Stimulated activated CD8-positive, alpha-beta memory T cell treated with anti-CD3 and anti-CD28 coated beads, Interleukin-15, amount 100 ng/mL, for 1 hour (primary cell): ENCODE data around the gene CSMD2.

Experiments
- DNase-seq: peaks from one replicate; pipeline ENCODE4 v3.0.0-alpha.2; 2020; ENCODE audit warnings: low read depth

CSMD2 gene

DNA sequence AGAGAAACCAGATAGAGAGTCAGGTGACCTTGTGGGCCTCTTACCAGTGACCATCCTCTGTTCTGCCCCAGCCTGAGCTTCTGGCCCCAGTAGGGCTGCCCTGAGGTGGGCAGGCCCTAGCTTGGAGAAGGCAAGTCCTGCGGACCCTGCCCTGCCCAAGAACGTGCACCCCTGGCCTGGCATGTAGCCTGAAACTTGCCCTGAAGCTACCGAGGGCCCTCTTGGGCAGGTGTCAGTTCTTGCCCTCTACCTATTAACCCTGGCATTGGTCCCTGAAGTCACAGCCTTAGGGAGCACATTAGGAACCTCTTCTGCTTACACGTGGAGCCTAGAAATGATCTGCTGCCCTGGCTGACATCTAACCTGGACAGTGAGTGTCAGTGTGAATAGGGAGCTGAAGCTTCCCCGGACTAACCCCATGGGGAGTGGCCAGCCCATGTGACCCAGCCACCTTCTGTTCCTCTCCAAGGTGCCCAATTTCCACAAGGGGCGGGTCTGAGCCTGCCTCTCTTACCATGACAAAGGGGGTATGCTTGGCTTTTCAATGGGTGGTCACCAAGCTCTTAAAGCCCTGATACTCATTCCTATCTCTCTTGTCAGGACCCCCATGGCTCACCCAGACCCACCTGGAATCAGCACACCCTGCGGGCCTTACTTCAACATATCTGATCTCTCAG is 529.6 kb downstream of the CSMD2 start:
- no peak for DNase-seq

DNA sequence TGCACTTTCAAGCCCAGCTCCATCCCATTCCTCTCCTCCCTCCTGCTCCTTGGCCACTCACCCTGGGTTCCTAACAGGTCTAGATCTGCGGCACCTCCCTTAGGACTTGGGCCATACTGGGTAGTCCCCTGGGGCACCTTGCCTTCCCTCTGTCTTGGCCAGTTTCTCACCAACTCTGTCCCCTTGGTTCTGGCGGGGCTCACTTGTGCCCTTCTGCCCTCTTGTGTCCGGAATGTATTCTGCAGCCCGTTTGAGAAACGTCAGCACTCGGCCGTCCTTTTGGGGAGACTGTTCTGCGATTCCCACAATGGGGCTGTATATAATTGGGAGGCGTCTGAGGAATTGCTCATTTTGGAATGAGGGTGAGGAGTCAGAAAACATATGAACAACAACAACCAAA is 530.2 kb downstream of the CSMD2 start:
- no peak for DNase-seq

- no peak for DNase-seq
Observed at GRCh38 chr1:33634143-33634542, 530.9 kb downstream of the CSMD2 start.

DNA sequence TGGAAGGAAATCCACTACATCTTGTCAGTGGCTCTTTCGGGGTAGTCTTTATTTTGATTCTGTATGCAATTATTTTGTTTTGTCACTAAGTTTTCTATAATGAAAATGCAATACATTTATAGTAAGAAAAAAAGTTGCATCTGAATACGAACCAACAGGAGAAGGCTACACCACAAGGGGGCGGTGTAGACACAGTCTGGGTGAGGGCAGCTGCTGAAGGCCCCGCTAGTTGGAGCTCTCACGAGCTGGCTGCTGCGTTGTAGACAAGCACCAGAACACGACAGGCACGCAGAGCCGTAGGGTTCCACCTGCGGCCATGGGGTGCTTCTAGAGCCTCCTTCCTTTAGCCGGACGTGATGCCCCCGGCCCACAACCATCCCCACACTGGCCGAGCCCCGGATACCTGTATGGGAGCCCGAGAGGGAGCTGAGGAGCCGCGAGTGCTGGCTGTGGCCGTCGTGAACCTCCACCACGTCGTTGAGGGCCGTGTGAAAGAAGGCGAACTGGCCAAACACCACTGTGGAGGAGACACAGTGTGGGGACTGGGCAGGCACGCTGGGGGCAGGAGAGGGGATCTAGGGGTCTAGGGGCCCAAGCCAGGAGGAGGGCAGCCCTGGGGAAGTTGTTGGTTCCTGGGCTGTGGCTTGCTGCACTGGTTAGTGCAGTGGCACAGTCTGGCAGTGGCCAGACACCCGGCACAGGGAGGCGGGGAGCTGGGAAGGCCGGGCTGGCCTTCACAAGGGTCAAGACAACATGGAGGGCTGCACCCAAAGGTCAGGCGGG is 531.8 kb downstream of the CSMD2 start:
- DNase-seq, result peak; percentile 78

- DNase-seq, result no peak
Observed at GRCh38 chr1:33630686-33631085, 534.3 kb downstream of the CSMD2 start.

GRCh38 chr1:33626801-33627200 is 538.2 kb downstream of the CSMD2 start:
- no peak for DNase-seq

DNA sequence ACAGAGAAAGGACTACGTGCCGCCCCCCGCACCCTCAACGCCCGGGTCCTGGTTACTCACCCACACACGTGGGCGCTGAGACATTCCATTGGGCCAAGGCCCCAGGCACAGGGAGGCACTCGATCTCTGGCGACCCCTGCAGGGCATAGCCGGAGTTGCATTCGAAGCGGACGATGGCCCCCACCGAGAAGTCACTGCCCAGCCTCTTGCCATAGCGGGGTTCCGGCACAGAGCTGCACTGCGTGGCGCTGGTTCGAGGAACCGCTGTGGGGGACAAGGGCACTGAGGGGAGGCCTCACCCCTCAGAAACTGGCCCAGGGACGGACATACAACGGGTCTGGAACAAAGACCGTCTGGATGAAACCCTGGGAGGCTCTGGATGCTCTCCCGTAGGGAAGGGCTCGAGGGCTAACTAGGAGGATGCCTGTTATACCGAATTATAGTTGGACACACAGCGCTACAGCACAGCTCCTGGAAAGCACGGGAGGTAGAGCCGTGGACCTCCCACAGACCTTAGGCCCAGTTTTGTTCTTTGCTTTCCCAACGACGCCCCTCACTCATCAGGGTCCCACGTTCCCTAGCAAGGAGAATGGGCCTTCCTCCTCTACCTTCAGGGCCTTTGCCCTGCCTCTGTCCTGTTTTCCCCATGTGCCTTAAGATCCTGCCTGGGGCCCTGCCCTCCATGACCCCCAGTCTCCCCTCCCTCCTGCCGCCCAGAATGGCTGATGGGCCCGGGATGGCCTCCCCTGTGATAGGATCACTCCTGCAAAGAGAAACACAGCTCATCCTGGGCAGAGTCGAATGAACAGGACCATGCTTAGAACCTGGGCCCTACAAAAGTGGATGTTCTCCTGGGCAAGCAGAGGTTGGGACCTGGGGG is 539.8 kb downstream of the CSMD2 start:
- no peak for DNase-seq

GRCh38 chr1:33624261-33624990 is 540.6 kb downstream of the CSMD2 start:
- no peak for DNase-seq

DNA sequence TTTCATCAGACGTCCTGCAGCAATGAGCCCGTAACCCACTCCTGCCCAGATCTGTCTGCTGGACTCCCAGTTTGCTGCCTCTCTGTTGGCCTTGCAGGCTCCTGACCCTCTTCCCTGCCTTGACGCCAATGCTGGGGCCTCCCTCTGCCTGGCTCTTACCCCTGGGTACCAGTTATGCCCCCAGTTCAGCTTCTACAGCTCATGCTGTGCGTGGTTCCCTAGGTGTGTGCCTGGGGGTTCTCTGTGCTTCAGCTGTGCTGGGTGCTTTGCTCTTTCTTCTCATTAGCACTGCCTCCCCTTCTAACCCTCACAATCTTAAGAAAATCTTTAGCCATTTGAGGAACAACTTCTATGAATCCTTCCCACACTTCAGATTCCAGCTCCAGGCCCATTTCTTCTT is 541.2 kb downstream of the CSMD2 start:
- no peak for DNase-seq

GRCh38 chr1:33622757-33623156 is 542.3 kb downstream of the CSMD2 start:
- DNase-seq, result no peak

- DNase-seq, result no peak
Observed at GRCh38 chr1:33618636-33619035, 546.4 kb downstream of the CSMD2 start.

GRCh38 chr1:33617451-33617850 is 547.6 kb downstream of the CSMD2 start:
- no peak for DNase-seq

- DNase-seq, result no peak
Observed at GRCh38 chr1:33616780-33617179, 548.2 kb downstream of the CSMD2 start.

GRCh38 chr1:33615546-33615945 is 549.5 kb downstream of the CSMD2 start:
- no peak for DNase-seq

DNA sequence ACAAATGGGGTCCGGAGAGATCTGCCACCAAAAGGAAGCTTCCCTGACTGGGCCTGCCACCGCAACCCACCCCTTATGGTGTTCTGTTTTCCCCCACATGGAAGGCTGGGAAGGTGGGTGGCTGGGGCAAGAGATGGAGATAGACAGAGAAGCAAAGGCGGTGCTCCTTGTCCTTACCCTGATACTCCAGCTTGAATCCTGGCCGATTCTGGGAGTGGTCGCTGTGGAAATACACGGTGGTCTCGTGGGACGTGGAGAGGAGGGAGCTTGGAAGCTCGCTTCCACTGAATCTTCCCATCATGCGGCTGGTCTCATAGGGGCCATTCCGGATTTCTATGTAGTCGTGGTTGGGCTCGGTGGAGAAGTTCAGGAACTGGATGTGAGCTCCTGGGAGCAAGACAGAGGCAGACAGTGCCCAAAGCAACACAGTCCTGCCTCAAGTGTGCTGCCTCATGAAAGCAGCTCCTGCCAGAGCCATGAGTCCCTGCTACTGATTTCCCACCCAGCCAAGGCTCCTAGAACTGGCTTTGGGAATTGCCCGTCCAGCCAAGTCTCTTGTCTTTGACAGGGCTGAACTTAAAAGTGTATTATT is 554.1 kb downstream of the CSMD2 start:
- no peak for DNase-seq

- no peak for DNase-seq
Observed at GRCh38 chr1:33610391-33610790, 554.6 kb downstream of the CSMD2 start.

DNA sequence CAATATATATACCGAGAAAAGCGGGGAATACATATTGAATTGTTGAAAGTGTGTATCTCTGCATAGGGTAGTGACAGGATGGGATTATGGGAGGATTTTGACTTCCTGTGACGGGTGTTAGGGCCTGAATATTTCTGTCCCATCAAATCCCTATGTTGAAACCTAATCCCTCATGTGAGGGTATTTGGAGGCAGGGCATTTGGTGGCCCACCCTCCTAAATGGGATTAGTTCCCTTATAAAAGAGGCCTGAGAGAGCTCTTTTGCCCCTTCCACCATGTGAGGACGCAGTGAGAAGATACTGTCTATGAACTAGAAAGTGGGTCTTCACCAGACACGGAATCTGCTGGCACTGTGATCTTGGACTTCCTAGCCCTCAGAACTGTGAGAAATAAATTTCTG is 555.3 kb downstream of the CSMD2 start:
- DNase-seq, result no peak

DNA sequence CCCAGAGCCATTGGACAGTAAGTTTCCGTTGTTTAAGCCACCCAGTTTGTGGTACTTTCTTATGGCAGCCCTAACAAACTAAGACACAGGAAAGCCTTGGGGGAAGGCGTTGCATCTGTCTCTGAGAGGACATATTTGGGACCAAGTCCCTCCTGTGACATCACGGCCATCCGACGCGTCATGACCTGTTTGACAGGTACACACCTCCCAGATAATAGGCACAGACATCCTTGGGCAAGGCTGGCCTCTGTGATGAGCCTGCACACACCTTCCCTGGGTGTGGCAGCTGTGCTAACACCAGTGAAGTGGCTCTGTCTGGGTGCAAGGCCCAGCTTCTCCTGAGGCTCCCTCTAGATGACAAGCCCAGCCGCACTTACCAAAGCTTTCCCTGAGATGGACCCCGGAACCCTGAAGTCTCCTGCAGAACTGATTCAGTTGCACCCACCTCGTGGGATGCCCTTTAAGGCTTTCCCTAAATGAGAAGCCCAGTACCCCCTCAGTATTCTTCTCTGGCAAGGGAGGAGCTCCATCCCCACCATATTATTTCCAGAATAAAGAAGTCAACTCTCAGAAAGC is 556.1 kb downstream of the CSMD2 start:
- no peak for DNase-seq

DNA sequence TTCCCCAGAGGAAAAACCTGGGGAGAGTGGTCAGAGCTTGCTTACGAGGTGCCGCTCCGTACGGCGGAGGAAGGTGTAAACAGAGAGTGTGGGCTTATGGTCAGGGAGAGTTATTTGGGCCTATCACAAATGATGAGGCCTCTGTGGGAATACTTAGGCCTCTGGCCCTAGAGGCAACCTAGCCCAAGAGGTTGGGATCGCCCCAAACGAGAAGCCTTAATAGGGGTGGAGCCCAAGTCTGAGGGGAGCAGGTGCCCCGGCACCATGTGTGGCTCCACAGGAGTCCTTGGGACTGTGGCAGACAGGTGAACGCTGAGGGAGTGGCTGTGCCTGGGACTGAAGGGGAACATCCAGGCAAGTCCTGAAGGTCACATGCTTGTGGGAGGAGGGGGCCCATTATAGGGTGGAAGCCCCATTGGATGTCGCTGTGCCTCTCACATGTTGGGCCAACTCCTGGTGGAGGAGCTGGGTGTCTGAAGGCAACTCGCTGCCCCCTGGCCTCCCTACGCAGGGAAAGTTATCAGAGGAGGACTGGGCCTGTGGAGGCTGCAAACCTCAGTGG is 557.5 kb downstream of the CSMD2 start:
- DNase-seq, result no peak

DNA sequence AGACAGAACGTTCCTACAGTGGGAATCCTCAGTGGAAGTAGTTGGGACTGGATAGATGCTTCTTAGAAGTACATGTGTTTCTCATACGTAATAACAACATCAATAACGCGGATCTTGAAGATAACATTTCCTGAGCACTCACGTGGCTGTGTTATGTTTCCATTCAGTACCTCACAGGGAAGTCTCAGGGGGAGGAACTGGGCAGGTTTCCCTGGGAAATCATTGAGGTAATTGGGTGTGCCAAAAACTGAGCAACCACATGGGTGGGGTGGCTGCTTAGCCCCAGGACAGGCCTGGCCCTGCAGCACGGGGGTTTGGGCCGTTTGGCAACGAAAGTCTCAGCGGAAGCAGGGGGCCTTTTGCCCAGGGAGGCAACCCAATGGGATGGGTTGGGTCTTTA is 558.8 kb downstream of the CSMD2 start:
- DNase-seq, result no peak

DNA sequence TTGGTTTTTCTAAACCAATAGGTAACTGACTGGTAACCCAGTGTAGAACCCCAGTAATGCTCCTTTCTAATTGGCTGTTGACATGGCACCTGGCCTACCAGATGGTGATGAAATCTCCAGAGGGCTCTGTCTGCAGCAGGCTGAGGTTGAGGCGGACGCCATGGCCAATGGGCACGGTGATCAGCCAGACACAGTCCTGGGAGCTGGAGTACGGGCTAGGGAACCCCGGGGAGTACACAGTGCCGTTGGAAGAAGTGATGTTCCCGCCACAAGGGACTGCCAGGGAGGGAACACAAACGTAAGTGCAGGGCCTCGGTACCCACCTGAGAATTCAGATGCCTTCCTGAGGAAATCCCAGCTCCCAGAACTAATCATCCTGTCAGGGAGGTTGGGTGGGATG is 562.8 kb downstream of the CSMD2 start:
- DNase-seq, result no peak
